Liver (tissue), 9 donors: ENCODE data around the gene KRTAP5-3. TPM values are rescaled to one million over a fixed set of nuclear protein-coding genes. Genes with fewer than 3 reads are reported as not detected.
"Not testable (repeated sequence)": the region's sequence is repeated elsewhere in the genome, so short reads cannot be mapped to it uniquely, and the experiment has no call there.

Experiments used
- DNase-seq: peaks from one replicate; pipeline ENCODE4 v3.0.0-alpha.2; 2017; ENCODE audit warnings: low spot score
- H3K27ac ChIP-seq, 2 donors: one replicate each; pipeline ENCODE4 v1.7.0; 2013; ENCODE audit warnings: inconsistent platforms in 2 of 2, low read length in 2 of 2, control low read depth in 1 of 2, low read depth in 1 of 2, mild to moderate bottlenecking in 1 of 2
- H3K27me3 ChIP-seq, 4 donors: one replicate each; pipeline versions ENCODE4 v1.6.1 to v1.7.0; 2013; ENCODE audit warnings: low read length in 3 of 4, inconsistent platforms in 1 of 4, mild to moderate bottlenecking in 1 of 4, moderate library complexity in 1 of 4; ENCODE audit not compliant: control insufficient read depth in 4 of 4, insufficient read depth in 4 of 4
- H3K36me3 ChIP-seq, 4 donors: one replicate each; pipeline versions ENCODE4 v1.6.1 to v1.7.0; 2013; ENCODE audit warnings: low read length in 3 of 4, mild to moderate bottlenecking in 3 of 4, low read depth in 1 of 4, moderate library complexity in 1 of 4; ENCODE audit not compliant: control insufficient read depth in 4 of 4, insufficient read depth in 3 of 4
- H3K4me1 ChIP-seq, 4 donors: one replicate each; pipeline versions ENCODE4 v1.6.1 to v1.7.0; 2013; ENCODE audit warnings: low read length in 3 of 4, mild to moderate bottlenecking in 3 of 4, moderate library complexity in 1 of 4; ENCODE audit not compliant: control insufficient read depth in 4 of 4, insufficient read depth in 4 of 4
- H3K4me3 ChIP-seq, 3 donors: one replicate each; pipeline versions ENCODE4 v1.6.1 to v1.7.0; 2013; ENCODE audit warnings: low read length in 3 of 3, control low read depth in 1 of 3, low read depth in 1 of 3, mild to moderate bottlenecking in 1 of 3
- H3K9ac ChIP-seq, 2 donors: one replicate each; pipeline ENCODE4 v1.7.0; 2013; ENCODE audit warnings: low read length in 2 of 2, mild to moderate bottlenecking in 2 of 2, moderate library complexity in 2 of 2, control low read depth in 1 of 2, low read depth in 1 of 2
- H3K9me3 ChIP-seq, 4 donors: one replicate each; pipeline versions ENCODE4 v1.6.1 to v1.7.0; 2013; ENCODE audit warnings: low read length in 3 of 4; ENCODE audit not compliant: control insufficient read depth in 4 of 4
- ATF3 ChIP-seq: IDR thresholded peaks from 2 replicates; pipeline ENCODE4 v1.6.1; 2016; ENCODE audit warnings: antibody characterized with exemption
- CTCF ChIP-seq: fragments of 150-350 bp; IDR thresholded peaks from 2 replicates; pipeline ENCODE4 v1.5.1; 2017; ENCODE audit warnings: improper control_type of control experiment, low read depth, low read length; ENCODE audit not compliant: missing input control
- FOXA2 ChIP-seq: IDR thresholded peaks from 2 replicates; pipeline ENCODE4 v1.6.1; 2016; ENCODE audit warnings: antibody characterized with exemption
- GABPA ChIP-seq, 2 donors: IDR thresholded peaks in 1 of 2; conservative IDR thresholded peaks in 1 of 2; 2 replicates each; pipeline ENCODE4 v1.6.1; 2016; ENCODE audit warnings: antibody characterized with exemption in 2 of 2, mild to moderate bottlenecking in 1 of 2, moderate library complexity in 1 of 2
- HNF4A ChIP-seq, 2 donors: conservative IDR thresholded peaks; 2 replicates each; pipeline ENCODE4 v1.6.1; 2016; ENCODE audit warnings: antibody characterized with exemption in 2 of 2, mild to moderate bottlenecking in 2 of 2
- HNF4G ChIP-seq: IDR thresholded peaks from 2 replicates; pipeline ENCODE4 v1.6.1; 2016; ENCODE audit warnings: antibody characterized with exemption
- JUND ChIP-seq, 2 donors: IDR thresholded peaks; 2 replicates each; pipeline ENCODE4 v1.6.1; 2016; ENCODE audit warnings: antibody characterized with exemption in 2 of 2
- MAX ChIP-seq: IDR thresholded peaks from 2 replicates; pipeline ENCODE4 v1.6.1; 2016; ENCODE audit warnings: antibody characterized with exemption
- NR2F2 ChIP-seq: IDR thresholded peaks from 2 replicates; pipeline ENCODE4 v1.6.1; 2016; ENCODE audit warnings: antibody characterized with exemption
- RAD21 ChIP-seq, 2 donors: IDR thresholded peaks; 2 replicates each; pipeline ENCODE4 v1.6.1; 2016; ENCODE audit warnings: antibody characterized with exemption in 2 of 2, mild to moderate bottlenecking in 2 of 2
- REST ChIP-seq: IDR thresholded peaks from 2 replicates; pipeline ENCODE4 v1.6.1; 2016; ENCODE audit warnings: antibody characterized with exemption, mild to moderate bottlenecking
- RXRA ChIP-seq, 2 donors: IDR thresholded peaks; 2 replicates each; pipeline ENCODE4 v1.6.1; 2017 to 2018; ENCODE audit warnings: antibody characterized with exemption in 2 of 2, mild to moderate bottlenecking in 1 of 2
- SP1 ChIP-seq: IDR thresholded peaks from 2 replicates; pipeline ENCODE4 v1.6.1; 2018; ENCODE audit warnings: antibody characterized with exemption, mild to moderate bottlenecking
- TAF1 ChIP-seq: conservative IDR thresholded peaks from 2 replicates; pipeline ENCODE4 v1.6.1; 2016; ENCODE audit warnings: antibody characterized with exemption, mild to moderate bottlenecking
- YY1 ChIP-seq: IDR thresholded peaks from 2 replicates; pipeline ENCODE4 v1.6.1; 2016; ENCODE audit warnings: antibody characterized with exemption, mild to moderate bottlenecking
- ZBTB33 ChIP-seq: IDR thresholded peaks from 2 replicates; pipeline ENCODE4 v1.6.1; 2016; ENCODE audit warnings: antibody characterized with exemption
- WGBS: extraction: QIAGEN DNeasy Blood & Tissue Kit; methylation state at CpG from one replicate; pipeline ENCODE4 v1.1.7; 2013; 5-methylcytosine and 5-hydroxymethylcytosine counted together
- polyA plus RNA-seq, 2 donors: library from polyadenylated mRNA; stranded (reverse) in 1 of 2; unstranded in 1 of 2; fragments of 200-250 nt in 1 of 2; fragments of >200 nt in 1 of 2; fragmentation: Nextera tagmentation in 1 of 2; extraction: Ambion mirVana in 1 of 2; gene quantifications; one replicate each; pipeline versions ENCODE4 v1.2.1 to v1.2.3, GENCODE V29; 2013 to 2015
- total RNA-seq, 2 donors: library from RNA; depleted of rRNA; stranded (reverse); fragments of >200 nt; gene quantifications; one replicate each; pipeline ENCODE4 v1.2.3, GENCODE V29; 2014
- donor health status: healthy.
- donor health status: healthy.
- donor health status: healthy.
- donor health status: healthy.
- donor health status: healthy.

Gene KRTAP5-3
- total and polyA plus RNA-seq, 4 donors, result not detected

GRCh38 chr11:1589996-1590395, 18.3 kb downstream of the KRTAP5-3 start:
- 86% methylated on average over 6 of the region's 6 CpGs for WGBS
- no peaks in the 10 kb centered on the region for H3K27me3 ChIP-seq
- H3K4me1 ChIP-seq, result no peaks in the 10 kb centered on the region
- DNase-seq, result no peak
- H3K4me3 ChIP-seq, result no peak overlapping the region
- H3K9me3 ChIP-seq, result no peaks in the 10 kb centered on the region
- H3K36me3 ChIP-seq, result no peaks in the 10 kb centered on the region
- H3K27ac ChIP-seq, result no peak overlapping the region
- H3K9ac ChIP-seq, result no peak overlapping the region
- TF ChIP-seq NR2F2, result no peak
- no peak for TF ChIP-seq HNF4G
- no peak for TF ChIP-seq YY1
- TF ChIP-seq TAF1, result no peak
- no peak for TF ChIP-seq RXRA (IDR thresholded peaks at IDR 0.05)
- TF ChIP-seq HNF4A (conservative IDR thresholded peaks at IDR 0.05), result no peak
- no peak for TF ChIP-seq REST
- no peak for TF ChIP-seq GABPA (IDR thresholded peaks at IDR 0.05 in 1 of 2, conservative IDR thresholded peaks at IDR 0.05 in 1 of 2)
- TF ChIP-seq MAX, result no peak
- TF ChIP-seq JUND (IDR thresholded peaks at IDR 0.05), result no peak
- no peak for TF ChIP-seq SP1
- TF ChIP-seq CTCF, result no peak
- TF ChIP-seq RAD21 (IDR thresholded peaks at IDR 0.05), result no peak
- no peak for TF ChIP-seq FOXA2
- TF ChIP-seq ATF3, result no peak
- no peak for TF ChIP-seq ZBTB33

GRCh38 chr11:1589191-1589963, 18.9 kb downstream of the KRTAP5-3 start:
- H3K27me3 ChIP-seq, H3K4me3 ChIP-seq, H3K36me3 ChIP-seq, H3K27ac ChIP-seq, H3K4me1 ChIP-seq, H3K9me3 ChIP-seq, DNase-seq, H3K9ac ChIP-seq: not testable (repeated sequence)
- 29% methylated on average over 8 of the region's 10 CpGs for WGBS
